Cardiac muscle cell (in vitro differentiated cells and primary cell): Measurements from ENCODE around the gene MRPL20. TPM values are rescaled to one million over a fixed set of nuclear protein-coding genes. Genes with fewer than 3 reads are reported as not detected.
"Not testable (repeated sequence)": the region's sequence is repeated elsewhere in the genome, so short reads cannot be mapped to it uniquely, and the experiment has no call there.

Experiments used
- DNase-seq, 2 donors: peaks; one replicate each; pipeline versions ENCODE4 v3.0.0 to v3.0.0-alpha.2; 2010 to 2017; ENCODE audit warnings: low read depth in 1 of 2, low spot score in 1 of 2
- H3K27ac ChIP-seq: fragments of 200-600 bp; sonication (generic); 2 replicates; pipeline ENCODE4 v1.5.1; 2016
- H3K27me3 ChIP-seq: fragments of 200-600 bp; sonication (generic); 2 replicates; pipeline ENCODE4 v1.6.0; 2016; ENCODE audit warnings: control low read depth
- H3K36me3 ChIP-seq: fragments of 200-600 bp; sonication (generic); 2 replicates; pipeline ENCODE4 v1.5.1; 2016; ENCODE audit warnings: control low read depth
- H3K4me1 ChIP-seq: fragments of 200-600 bp; sonication (generic); 2 replicates; pipeline ENCODE4 v1.8.1; 2017; ENCODE audit warnings: low read depth, mild to moderate bottlenecking, mixed run types
- H3K4me3 ChIP-seq: fragments of 200-600 bp; sonication (generic); 2 replicates; pipeline ENCODE4 v1.5.1; 2016; ENCODE audit warnings: mild to moderate bottlenecking
- H3K9me3 ChIP-seq: fragments of 200-600 bp; sonication (generic); 2 replicates; pipeline ENCODE4 v1.5.1; 2017; ENCODE audit warnings: low read depth, mild to moderate bottlenecking, control low read depth
- CTCF ChIP-seq: IDR thresholded peaks from 2 replicates; pipeline ENCODE4 v1.5.1; 2012; ENCODE audit warnings: low read depth, mild to moderate bottlenecking, low read length
- polyA plus RNA-seq: library from polyadenylated mRNA; unstranded; fragments of >200 nt; fragmentation: Nextera tagmentation; extraction: Ambion mirVana; gene quantifications from 2 replicates; pipeline ENCODE4 v1.2.1, GENCODE V29; 2016
- total RNA-seq: library from RNA; depleted of rRNA; stranded (reverse); fragments of >200 nt; gene quantifications from 2 replicates; pipeline ENCODE4 v1.2.3, GENCODE V29; 2016

Gene MRPL20
- total and polyA plus RNA-seq, 2 experiments from 2014 or later = 97.6 to 255 TPM

- Histone ChIP-seq H3K4me3 (peak overlapping the region; percentile 72), H3K27me3 (no peaks in the 10 kb centered on the region), H3K9me3 (no peaks in the 10 kb centered on the region), H3K36me3 (peaks cover 16% of the 10 kb centered on the region), H3K27ac (peak overlapping the region; percentile 84), H3K4me1 (peaks cover 11% of the 10 kb centered on the region)
- peak; percentile 47 to 56 for DNase-seq
- peak; percentile 1 for TF ChIP-seq CTCF
Observed at GRCh38 chr1:1407636-1408318, 684 bp upstream of the MRPL20 start.

- no peak for DNase-seq
- Histone ChIP-seq H3K4me3 (peak overlapping the region; percentile 72), H3K27ac (peak overlapping the region; percentile 84), H3K9me3 (no peaks in the 10 kb centered on the region), H3K36me3 (peaks cover 24% of the 10 kb centered on the region), H3K4me1 (peaks cover 11% of the 10 kb centered on the region), H3K27me3 (no peaks in the 10 kb centered on the region)
- no peak for TF ChIP-seq CTCF
Observed at GRCh38 chr1:1406101-1406820, 832 bp downstream of the MRPL20 start.

GRCh38 chr1:1403653-1404052 is 3.4 kb downstream of the MRPL20 start:
- Histone ChIP-seq H3K36me3 (peaks cover 32% of the 10 kb centered on the region), H3K4me1 (peaks cover 11% of the 10 kb centered on the region), H3K27ac (no peak overlapping the region), H3K27me3 (no peaks in the 10 kb centered on the region), H3K4me3 (no peak overlapping the region), H3K9me3 (no peaks in the 10 kb centered on the region)
- no peak for DNase-seq
- no peak for TF ChIP-seq CTCF

- H3K9me3 ChIP-seq, DNase-seq, H3K4me3 ChIP-seq, H3K4me1 ChIP-seq, H3K27me3 ChIP-seq, H3K27ac ChIP-seq: not testable (repeated sequence)
- peaks cover 32% of the 10 kb centered on the region for H3K36me3 ChIP-seq
Observed at GRCh38 chr1:1402901-1403392, 4.1 kb downstream of the MRPL20 start.

GRCh38 chr1:1402072-1402900 is 4.8 kb downstream of the MRPL20 start:
- H3K27ac ChIP-seq = no peak overlapping the region
- peak; percentile 58 to 71 for DNase-seq
- H3K4me1 ChIP-seq = peaks cover 11% of the 10 kb centered on the region
- TF ChIP-seq CTCF = peak; percentile 74
- H3K27me3 ChIP-seq = no peaks in the 10 kb centered on the region
- H3K36me3 ChIP-seq = peaks cover 35% of the 10 kb centered on the region
- H3K4me3 ChIP-seq = no peak overlapping the region
- H3K9me3 ChIP-seq = no peaks in the 10 kb centered on the region
